ENCODE results near the gene STAC3. TPM values are rescaled to one million over a fixed set of nuclear protein-coding genes. Genes with fewer than 3 reads are reported as not detected.
A peak's percentile ranks its signal among the peaks of the same experiment; 100 is the strongest.

The STAC3 gene
- total and polyA plus RNA-seq, 10 of the 15 experiments (the other 5 are each of a cell fraction or from before 2014, with no cell fraction given), result 0.49 to 9.9 (median 3.8) TPM

GRCh38 chr12:57240066-57240921 lies 10.7 kb downstream of the STAC3 start (continued):
- TF ChIP-seq ATF7 (IDR thresholded peaks at IDR 0.05; ENCODE audit: low read depth) (0 out of 2 replicates have a peak, but pooled peaks have one; percentile 7), POLR2A (IDR thresholded peaks at IDR 0.05; ENCODE audit: low read depth, low read length) (peak; percentile 57; the same call in 1 of the 2 replicates), ZNF622 (IDR thresholded peaks at IDR 0.05) (no peak), HDGF (IDR thresholded peaks at IDR 0.05) (0 out of 2 replicates have a peak, but pooled peaks have one; percentile 47), BHLHE40 (IDR thresholded peaks at IDR 0.05; ENCODE audit: borderline replicate concordance in 1 of 2, low read depth in 2 of 2, low read length in 1 of 2) (peak; percentile 91 to 94)
- TF ChIP-seq, protein P1, sequence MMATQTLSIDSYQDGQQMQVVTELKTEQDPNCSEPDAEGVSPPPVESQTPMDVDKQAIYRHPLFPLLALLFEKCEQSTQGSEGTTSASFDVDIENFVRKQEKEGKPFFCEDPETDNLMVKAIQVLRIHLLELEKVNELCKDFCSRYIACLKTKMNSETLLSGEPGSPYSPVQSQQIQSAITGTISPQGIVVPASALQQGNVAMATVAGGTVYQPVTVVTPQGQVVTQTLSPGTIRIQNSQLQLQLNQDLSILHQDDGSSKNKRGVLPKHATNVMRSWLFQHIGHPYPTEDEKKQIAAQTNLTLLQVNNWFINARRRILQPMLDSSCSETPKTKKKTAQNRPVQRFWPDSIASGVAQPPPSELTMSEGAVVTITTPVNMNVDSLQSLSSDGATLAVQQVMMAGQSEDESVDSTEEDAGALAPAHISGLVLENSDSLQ (IDR thresholded peaks at IDR 0.05), result peak; percentile 43

GRCh38 chr12:57239587-57240065 lies 11.4 kb downstream of the STAC3 start:
- SMC1A ChIA-PET (ENCODE audit: uncharacterized antibody, unreplicated experiment), result interaction anchor here (0.6 to 8.1 kb wide), 4 partner anchors 10 to 615 kb away, joined by 3 to 55 read pairs (median 7); partner anchors contain the start of gene SHMT2
- Histone ChIP-seq H3K36me3 (ENCODE audit: control insufficient read depth in 2 of 2, insufficient read depth in 2 of 2, low read length in 1 of 2) (no peaks in the 10 kb centered on the region; a peak in 2 of 4 replicates), H2AFZ (ENCODE audit: control insufficient read depth, low read depth, low read length) (peak overlapping the region; percentile 2), H3K79me2 (ENCODE audit: control insufficient read depth, insufficient read depth, low read length) (no peaks in the 10 kb centered on the region), H3K4me3 (peak overlapping the region; percentile 68), H3K4me1 (ENCODE audit: control insufficient read depth, insufficient read depth, low read length) (peaks cover 50% of the 10 kb centered on the region), H3K9ac (ENCODE audit: control insufficient read depth, insufficient read depth, low read length) (peak overlapping the region; percentile 47; the same call in 1 of the 2 replicates), H3K27me3 (replicated peaks in 1 of 2; ENCODE audit: control insufficient read depth in 2 of 2, insufficient read depth in 2 of 2, low read length in 1 of 2) (peaks cover 5 to 8% of the 10 kb centered on the region in 2 experiments; a peak in 3 of 4 replicates), H3K27ac (ENCODE audit: control insufficient read depth, insufficient read depth) (no peak overlapping the region), H3K4me2 (ENCODE audit: control insufficient read depth, insufficient read depth) (peak overlapping the region; percentile 93), H3K9me3 (replicated peaks; ENCODE audit: control insufficient read depth, insufficient read depth, low read length) (no peaks in the 10 kb centered on the region), H4K20me1 (ENCODE audit: control insufficient read depth, insufficient read depth) (peaks cover 2% of the 10 kb centered on the region; the same call in 1 of the 2 replicates)
- in situ Hi-C loops (cut with MboI) (no loop called here), intact Hi-C loops (cut with micrococcal nuclease; ENCODE audit: unreplicated experiment) (loop anchor here (1.0 to 5.0 kb wide), 2 partner anchors 26 to 117 kb away; no protein-coding TSS in a partner anchor)
- CTCF ChIA-PET, result interaction anchor here (0.8 to 10.7 kb wide), 13 partner anchors 11 to 366 kb away, joined by 3 to 271 read pairs (median 4); partner anchors contain the start of genes INHBE, SHMT2, STAC3 and STAT6
- peak; percentile 0; the same call in 1 of the 3 replicates for ATAC-seq
- no peak for DNase-seq (ENCODE audit: low read depth, low spot score)
- RAD21 ChIA-PET (ENCODE audit: unreplicated experiment), result interaction anchor here (0.7 to 14.4 kb wide), 8 partner anchors 10 to 214 kb away, joined by 3 to 85 read pairs (median 5); partner anchors contain the start of genes INHBE and SHMT2
- WGBS (ENCODE audit: insufficient coverage, insufficient replicate concordance, low lambda C conversion rate, missing lambda C conversion rate), result under 1% methylated on average over 14 of the region's 14 CpGs
- BruUV-seq (replicated peaks), result no TSS peak
- POLR2A ChIA-PET, result interaction anchor here (0.5 to 2.8 kb wide), 4 partner anchors 10 to 219 kb away, joined by 3 to 15 read pairs (median 6); partner anchors contain the start of gene SHMT2
- FAIRE-seq, result no peak
- no peak for TF ChIP-seq SMAD1 (IDR thresholded peaks at IDR 0.05; ENCODE audit: low read depth, partially characterized antibody)
- no peak for TF ChIP-seq IRF3 (IDR thresholded peaks at IDR 0.05)
- TF ChIP-seq MYC (IDR thresholded peaks at IDR 0.05; ENCODE audit: insufficient read depth, insufficient read length, insufficient replicate concordance, low read length, severe bottlenecking), result no peak
- no peak for TF ChIP-seq FOXK2 (IDR thresholded peaks at IDR 0.05)
- no peak for TF ChIP-seq FOS (IDR thresholded peaks at IDR 0.05; ENCODE audit: borderline replicate concordance, extremely low read depth, insufficient read length)
- no peak for TF ChIP-seq SREBF2 (IDR thresholded peaks at IDR 0.05; ENCODE audit: low read length)
- no peak for TF ChIP-seq ZBTB4 (CRISPR knock-in tag; IDR thresholded peaks at IDR 0.05)
- TF ChIP-seq HDAC2 (IDR thresholded peaks at IDR 0.05), result no peak
- TF ChIP-seq CEBPB (IDR thresholded peaks at IDR 0.05; ENCODE audit: borderline replicate concordance in 1 of 2, low read depth in 2 of 2, low read length in 2 of 2), result no peak
- TF ChIP-seq EED (IDR thresholded peaks at IDR 0.05; ENCODE audit: low read depth), result no peak

Data from GM12878 (cell line).